Upper lobe of left lung (tissue), 6 donors: ENCODE measurements around the gene AFAP1L1. TPM values are rescaled to one million over a fixed set of nuclear protein-coding genes. Genes with fewer than 3 reads are reported as not detected.

ENCODE experiments used
- ATAC-seq, 2 donors: fragments of 200-7000 bp; cut with Tn5 transposase; one replicate each; pipeline ENCODE4 v1.9.1; 2022; ENCODE audit warnings: mild to moderate bottlenecking in 2 of 2, moderate library complexity in 2 of 2; ENCODE audit not compliant: low FRiP score in 2 of 2
- DNase-seq, 2 donors: peaks; one replicate each; pipeline ENCODE4 v3.0.0-alpha.2; 2019 to 2020
- H3K27ac ChIP-seq, 4 donors: fragments of 200-600 bp; sonication (generic); one replicate each; pipeline ENCODE4 v1.5.1; 2016 to 2019
- H3K27me3 ChIP-seq, 4 donors: fragments of 200-600 bp; sonication (generic); one replicate each; pipeline ENCODE4 v1.5.1; 2017 to 2019
- H3K36me3 ChIP-seq, 4 donors: fragments of 200-600 bp; sonication (generic); one replicate each; pipeline ENCODE4 v1.5.1; 2016 to 2019
- H3K4me1 ChIP-seq, 4 donors: fragments of 200-600 bp; sonication (generic); one replicate each; pipeline ENCODE4 v1.5.1; 2018 to 2019
- H3K4me3 ChIP-seq, 4 donors: fragments of 200-600 bp; sonication (generic); one replicate each; pipeline ENCODE4 v1.5.1; 2017 to 2019; ENCODE audit warnings: mild to moderate bottlenecking in 2 of 4, moderate library complexity in 1 of 4
- H3K9me3 ChIP-seq, 4 donors: fragments of 200-600 bp; sonication (generic); one replicate each; pipeline ENCODE4 v1.5.1; 2018 to 2019
- EP300 ChIP-seq, 4 donors: sonication (generic); formaldehyde crosslinking; IDR thresholded peaks; one replicate each; pipeline ENCODE4 v1.5.1; 2017; ENCODE audit warnings: antibody characterized with exemption in 4 of 4, control low read depth in 2 of 4
- POLR2A ChIP-seq, 4 donors: fragments of 450-650 bp; IDR thresholded peaks; one replicate each; pipeline ENCODE4 v1.5.1; 2016 to 2017; ENCODE audit warnings: antibody characterized with exemption in 4 of 4, mild to moderate bottlenecking in 2 of 4
- POLR2AphosphoS5 ChIP-seq, 2 donors: sonication (generic); formaldehyde crosslinking; IDR thresholded peaks; one replicate each; pipeline ENCODE4 v1.5.1; 2017; ENCODE audit warnings: antibody characterized with exemption in 2 of 2
- WGBS, 2 donors: methylation state at CpG; one replicate each; pipeline ENCODE4 v1.1.5; 2017 to 2018; 5-methylcytosine and 5-hydroxymethylcytosine counted together
- total RNA-seq, 6 donors: library from RNA; depleted of rRNA in 4 of 6; stranded (reverse); fragments of >200 nt in 4 of 6; gene quantifications; one replicate each; pipeline versions ENCODE4 v1.1.0 to v1.2.1, GENCODE V29; 2016 to 2021
- TF ChIP-seq, protein P1 (sequence below), 6 experiments: fragments of 450-650 bp in 4 of 6; fragments of 200-600 bp in 2 of 6; sonication (generic) in 2 of 6; IDR thresholded peaks; one replicate each; pipeline ENCODE4 v1.5.1; 2016 to 2019; ENCODE audit warnings: antibody characterized with exemption in 6 of 6
- donor health status: DM: no; HTN: no; CAD: no; lungs with moderate emphysema.
- donor health status: DM: no; HTN: yes; CAD: no; lungs with severe emphysema.

The AFAP1L1 gene
- total RNA-seq, 6 donors from 2014 or later, result 15.1 to 40.8 (median 26.5) TPM

- no peak for DNase-seq
- peaks cover 10 to 52% (median 30%) of the 10 kb centered on the region in 4 donors for H3K36me3 ChIP-seq
- TF ChIP-seq EP300 (IDR thresholded peaks at IDR 0.05) (no peak), POLR2AphosphoS5 (IDR thresholded peaks at IDR 0.05) (no peak), POLR2A (IDR thresholded peaks at IDR 0.05) (no peak)
- TF ChIP-seq, protein P1, sequence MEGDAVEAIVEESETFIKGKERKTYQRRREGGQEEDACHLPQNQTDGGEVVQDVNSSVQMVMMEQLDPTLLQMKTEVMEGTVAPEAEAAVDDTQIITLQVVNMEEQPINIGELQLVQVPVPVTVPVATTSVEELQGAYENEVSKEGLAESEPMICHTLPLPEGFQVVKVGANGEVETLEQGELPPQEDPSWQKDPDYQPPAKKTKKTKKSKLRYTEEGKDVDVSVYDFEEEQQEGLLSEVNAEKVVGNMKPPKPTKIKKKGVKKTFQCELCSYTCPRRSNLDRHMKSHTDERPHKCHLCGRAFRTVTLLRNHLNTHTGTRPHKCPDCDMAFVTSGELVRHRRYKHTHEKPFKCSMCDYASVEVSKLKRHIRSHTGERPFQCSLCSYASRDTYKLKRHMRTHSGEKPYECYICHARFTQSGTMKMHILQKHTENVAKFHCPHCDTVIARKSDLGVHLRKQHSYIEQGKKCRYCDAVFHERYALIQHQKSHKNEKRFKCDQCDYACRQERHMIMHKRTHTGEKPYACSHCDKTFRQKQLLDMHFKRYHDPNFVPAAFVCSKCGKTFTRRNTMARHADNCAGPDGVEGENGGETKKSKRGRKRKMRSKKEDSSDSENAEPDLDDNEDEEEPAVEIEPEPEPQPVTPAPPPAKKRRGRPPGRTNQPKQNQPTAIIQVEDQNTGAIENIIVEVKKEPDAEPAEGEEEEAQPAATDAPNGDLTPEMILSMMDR (IDR thresholded peaks at IDR 0.05), result no peak
- 100% methylated on average over 1 of the region's 1 CpG for WGBS, 2 donors
- H3K4me1 ChIP-seq, result peaks cover 7 to 16% (median 12%) of the 10 kb centered on the region in 4 donors
- ATAC-seq, result no peak
- H3K9me3 ChIP-seq, result no peaks in the 10 kb centered on the region
- H3K27ac ChIP-seq, result no peak overlapping the region
- no peaks in the 10 kb centered on the region for H3K27me3 ChIP-seq
- H3K4me3 ChIP-seq, result no peak overlapping the region
Observed at GRCh38 chr5:149355688-149356087, 84.0 kb downstream of the AFAP1L1 start.

- no peaks in the 10 kb centered on the region for H3K9me3 ChIP-seq
- no peak overlapping the region for H3K27ac ChIP-seq
- peaks cover 3 to 45% (median 23%) of the 10 kb centered on the region in 4 donors for H3K36me3 ChIP-seq
- no peaks in the 10 kb centered on the region for H3K27me3 ChIP-seq
- TF ChIP-seq EP300 (IDR thresholded peaks at IDR 0.05), result no peak
- no peak for TF ChIP-seq POLR2AphosphoS5 (IDR thresholded peaks at IDR 0.05)
- TF ChIP-seq POLR2A (IDR thresholded peaks at IDR 0.05), result no peak
- TF ChIP-seq, protein P1 (IDR thresholded peaks at IDR 0.05), result no peak
- peaks cover 7 to 16% (median 12%) of the 10 kb centered on the region in 4 donors for H3K4me1 ChIP-seq
- H3K4me3 ChIP-seq, result no peak overlapping the region
- no peak for DNase-seq
- 85 to 96% methylated on average over 8 of the region's 8 CpGs for WGBS, 2 donors
- ATAC-seq, result no peak
Observed at GRCh38 chr5:149356391-149356790, 84.7 kb downstream of the AFAP1L1 start.

DNA sequence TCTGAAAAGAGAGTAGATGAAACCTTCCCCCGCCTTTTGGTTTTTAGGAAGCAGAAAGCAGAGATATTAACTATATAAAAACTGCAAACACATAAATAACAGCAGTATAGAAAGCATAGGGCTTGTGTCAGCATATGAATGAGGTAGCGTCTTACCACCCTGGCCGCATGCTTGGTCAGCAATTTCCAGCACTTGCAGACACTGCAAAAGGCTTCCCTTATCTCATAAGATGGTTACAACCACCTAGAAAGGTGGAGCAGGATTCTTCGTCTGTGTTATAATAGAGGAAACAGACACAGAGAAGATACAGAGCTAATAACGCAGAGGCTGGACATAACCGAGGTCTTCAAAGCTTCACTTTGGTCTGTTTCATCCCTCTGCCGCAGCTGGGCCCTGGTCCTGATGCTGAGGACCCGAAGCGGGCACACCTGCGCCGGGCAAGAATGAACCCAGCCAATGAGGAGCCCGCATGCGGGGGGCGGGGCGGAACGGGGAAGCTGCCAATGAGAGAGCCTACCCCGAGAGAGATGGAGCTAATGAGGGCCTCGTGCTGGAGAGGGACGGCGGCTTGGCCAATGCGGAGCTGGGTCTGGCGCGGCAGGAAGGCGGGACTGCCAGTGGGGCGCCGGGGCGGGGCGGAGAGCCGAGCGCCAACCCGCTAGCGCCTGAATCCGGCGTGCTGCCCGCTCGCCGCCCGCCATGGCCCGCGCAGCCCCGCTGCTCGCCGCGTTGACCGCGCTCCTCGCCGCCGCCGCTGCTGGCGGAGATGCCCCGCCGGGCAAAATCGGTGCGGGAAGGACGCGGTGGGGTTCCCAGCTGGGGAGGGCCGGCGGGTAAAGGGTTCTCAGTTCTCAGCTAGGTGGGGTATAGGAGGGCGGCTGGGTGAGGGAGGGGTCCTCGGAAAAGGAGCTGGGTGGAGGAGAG, 86.0 kb downstream of the AFAP1L1 start, which contains the start of gene PCYOX1L:
TSS of gene PCYOX1L (plus strand) at position 677 of the 924 bp plus-strand sequence. CDS start at position 700, 23 bp downstream.
- peak; percentile 99 to 100 for ATAC-seq
- peaks cover 0 to 33% (median 14%) of the 10 kb centered on the region in 4 donors for H3K36me3 ChIP-seq
- peak in 1 of 4 donors; percentile 68 for TF ChIP-seq POLR2A (IDR thresholded peaks at IDR 0.05)
- no peak for TF ChIP-seq EP300 (IDR thresholded peaks at IDR 0.05)
- peak; percentile 40 to 56 for TF ChIP-seq POLR2AphosphoS5 (IDR thresholded peaks at IDR 0.05)
- TF ChIP-seq, protein P1 (IDR thresholded peaks at IDR 0.05), result peak in 1 of 6 experiments; percentile 27
- H3K27ac ChIP-seq, result peak within 1 kb of the TSS; percentile 54 to 78 (median 70)
- H3K4me1 ChIP-seq, result peaks cover 7 to 16% (median 12%) of the 10 kb centered on the region in 4 donors
- no peaks in the 10 kb centered on the region for H3K27me3 ChIP-seq
- peak; percentile 97 to 99 for DNase-seq
- WGBS, 2 donors, result 3 to 9% methylated on average over 18 to 43 of the region's 61 CpGs
- H3K4me3 ChIP-seq, result peak within 1 kb of the TSS; percentile 43 to 93 (median 65)
- no peaks in the 10 kb centered on the region for H3K9me3 ChIP-seq

GRCh38 chr5:149358294-149358651, 86.6 kb downstream of the AFAP1L1 start:
- DNase-seq (peak in 1 of 2 donors; percentile 48), ATAC-seq (peak; percentile 71 to 73)
- TF ChIP-seq, protein P1 (IDR thresholded peaks at IDR 0.05), result no peak
- TF ChIP-seq EP300 (IDR thresholded peaks at IDR 0.05) (no peak), POLR2AphosphoS5 (IDR thresholded peaks at IDR 0.05) (no peak), POLR2A (IDR thresholded peaks at IDR 0.05) (no peak)
- no peaks in the 10 kb centered on the region for H3K9me3 ChIP-seq
- peaks cover 7 to 16% (median 12%) of the 10 kb centered on the region in 4 donors for H3K4me1 ChIP-seq
- H3K36me3 ChIP-seq, result peaks cover 0 to 27% (median 11%) of the 10 kb centered on the region in 4 donors
- no peaks in the 10 kb centered on the region for H3K27me3 ChIP-seq
- peak overlapping the region; percentile 43 to 93 (median 65) for H3K4me3 ChIP-seq
- peak overlapping the region; percentile 54 to 78 (median 70) for H3K27ac ChIP-seq
- WGBS, 2 donors, result 0 to 3% methylated on average over 2 to 18 of the region's 18 CpGs
